SHP77 treated with DMSO at 0.1 percent for 48 hours (cell line): ENCODE results near the gene ITGAX.

Experiments
- DNase-seq: peaks from one replicate; lab custom pipeline; 2025; lab: John Stamatoyannopoulos, UW

Gene ITGAX

DNA sequence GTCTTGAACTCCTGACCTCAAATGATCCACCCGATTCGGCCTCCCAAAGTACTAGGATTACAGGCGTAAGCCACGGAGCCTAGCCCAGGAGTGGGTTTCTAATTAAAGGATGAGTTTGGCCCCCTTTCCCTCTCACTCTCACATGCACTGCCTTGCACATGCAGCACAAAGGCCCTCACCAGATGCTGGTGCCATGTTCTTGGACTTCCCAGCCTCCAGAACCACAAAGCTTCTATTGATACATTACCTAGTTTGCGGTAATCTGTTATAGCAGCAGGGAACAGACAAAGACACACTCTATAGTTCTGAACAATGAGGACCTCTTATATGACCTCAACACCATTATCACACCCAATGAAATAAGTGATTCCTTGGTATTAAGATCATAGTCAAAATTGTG, 20.3 kb downstream of the ITGAX start:
- DNase-seq, result no peak

DNA sequence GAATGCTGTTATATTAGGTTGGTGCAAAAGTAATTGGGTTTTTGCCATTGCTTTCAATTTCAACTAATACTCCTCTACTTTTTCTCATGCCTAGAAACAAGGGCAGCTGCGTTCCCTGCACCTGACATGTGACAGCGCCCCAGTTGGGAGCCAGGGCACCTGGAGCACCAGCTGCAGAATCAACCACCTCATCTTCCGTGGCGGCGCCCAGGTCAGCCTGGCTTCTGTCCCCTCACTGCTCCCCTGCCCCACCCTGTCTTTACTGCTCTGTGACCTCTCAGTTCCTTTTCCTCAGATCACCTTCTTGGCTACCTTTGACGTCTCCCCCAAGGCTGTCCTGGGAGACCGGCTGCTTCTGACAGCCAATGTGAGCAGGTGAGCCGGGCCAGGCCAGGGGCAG, 21.7 kb downstream of the ITGAX start:
- no peak for DNase-seq

DNA sequence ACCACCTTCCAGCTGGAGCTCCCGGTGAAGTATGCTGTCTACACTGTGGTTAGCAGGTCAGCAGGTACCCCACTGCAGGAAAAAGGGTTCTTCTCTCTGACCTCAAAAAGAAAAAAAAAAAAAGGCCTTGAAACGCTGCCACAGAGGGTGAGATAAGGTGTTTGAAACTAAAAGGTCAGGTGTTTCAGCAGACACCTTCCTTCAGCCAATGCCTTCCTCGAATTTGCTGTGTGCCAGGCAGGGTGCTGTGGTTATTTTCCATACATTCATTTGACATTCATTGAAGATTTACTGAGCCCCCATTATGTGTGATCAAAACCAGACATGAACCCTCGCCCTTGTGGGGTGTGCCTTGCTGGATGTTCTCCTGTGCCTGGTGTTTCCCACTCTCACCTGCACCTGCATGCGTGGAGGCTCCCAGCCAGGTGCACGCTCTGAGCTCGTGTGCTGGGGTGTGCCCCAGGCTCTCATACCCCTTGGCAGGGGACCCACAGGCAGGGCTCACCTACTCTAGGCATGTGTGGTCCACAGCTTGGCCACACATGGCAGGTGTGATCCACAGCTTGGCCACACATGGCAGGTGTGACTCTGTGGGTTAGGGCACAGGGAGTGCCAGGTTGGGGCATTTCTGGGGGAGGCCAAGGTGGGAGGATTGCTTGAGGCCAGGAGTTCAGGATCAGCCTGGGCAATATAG, 22.4 kb downstream of the ITGAX start:
- DNase-seq, result no peak

DNA sequence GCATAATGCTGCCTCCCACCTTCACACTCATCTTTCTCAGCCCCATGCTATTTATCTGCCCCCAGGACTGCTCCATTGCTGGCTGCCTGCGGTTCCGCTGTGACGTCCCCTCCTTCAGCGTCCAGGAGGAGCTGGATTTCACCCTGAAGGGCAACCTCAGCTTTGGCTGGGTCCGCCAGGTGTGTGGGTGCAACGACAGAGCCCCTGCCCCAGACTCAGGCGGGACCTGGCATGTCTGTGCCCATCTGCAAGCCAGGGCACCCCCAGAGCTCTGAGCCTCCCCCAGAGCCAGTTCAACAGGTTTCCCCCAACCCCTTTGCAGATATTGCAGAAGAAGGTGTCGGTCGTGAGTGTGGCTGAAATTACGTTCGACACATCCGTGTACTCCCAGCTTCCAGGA, 25.2 kb downstream of the ITGAX start:
- no peak for DNase-seq

DNA sequence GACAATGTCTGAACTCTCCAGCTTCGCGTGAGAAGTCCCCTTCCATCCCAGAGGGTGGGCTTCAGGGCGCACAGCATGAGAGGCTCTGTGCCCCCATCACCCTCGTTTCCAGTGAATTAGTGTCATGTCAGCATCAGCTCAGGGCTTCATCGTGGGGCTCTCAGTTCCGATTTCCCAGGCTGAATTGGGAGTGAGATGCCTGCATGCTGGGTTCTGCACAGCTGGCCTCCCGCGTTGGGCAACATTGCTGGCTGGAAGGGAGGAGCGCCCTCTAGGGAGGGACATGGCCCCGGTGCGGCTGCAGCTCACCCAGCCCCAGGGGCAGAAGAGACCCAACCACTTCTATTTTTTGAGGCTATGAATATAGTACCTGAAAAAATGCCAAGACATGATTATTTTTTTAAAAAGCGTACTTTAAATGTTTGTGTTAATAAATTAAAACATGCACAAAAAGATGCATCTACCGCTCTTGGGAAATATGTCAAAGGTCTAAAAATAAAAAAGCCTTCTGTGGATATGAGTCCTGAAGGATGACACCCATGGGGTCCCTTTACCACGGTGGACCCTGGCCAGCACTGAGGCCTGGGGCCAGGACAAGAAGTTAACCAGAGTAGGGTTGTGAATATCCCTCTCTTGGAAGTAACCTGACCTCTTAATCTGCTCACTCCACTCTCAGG, 27.6 kb downstream of the ITGAX start:
- DNase-seq, result peak; percentile 7

DNA sequence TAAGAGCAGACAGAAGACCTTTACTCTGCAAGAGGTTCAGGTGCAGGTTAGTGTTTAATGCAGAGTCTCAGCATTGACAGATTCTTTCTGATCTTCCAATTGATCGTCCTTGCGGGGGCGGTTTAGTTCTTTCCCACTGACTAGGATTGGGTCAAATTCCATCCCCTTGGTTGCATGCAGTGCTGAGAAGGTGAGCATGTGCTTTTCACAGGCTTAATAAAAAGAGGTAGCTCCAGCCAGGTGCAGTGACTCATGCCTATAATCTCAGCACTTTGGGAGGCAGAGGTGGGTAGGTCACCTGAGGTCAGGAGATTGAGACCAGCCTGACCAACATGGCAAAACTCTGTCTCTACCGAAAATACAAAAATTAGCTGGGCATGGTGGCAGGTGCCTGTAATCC, 30.7 kb downstream of the ITGAX start:
- no peak for DNase-seq

DNA sequence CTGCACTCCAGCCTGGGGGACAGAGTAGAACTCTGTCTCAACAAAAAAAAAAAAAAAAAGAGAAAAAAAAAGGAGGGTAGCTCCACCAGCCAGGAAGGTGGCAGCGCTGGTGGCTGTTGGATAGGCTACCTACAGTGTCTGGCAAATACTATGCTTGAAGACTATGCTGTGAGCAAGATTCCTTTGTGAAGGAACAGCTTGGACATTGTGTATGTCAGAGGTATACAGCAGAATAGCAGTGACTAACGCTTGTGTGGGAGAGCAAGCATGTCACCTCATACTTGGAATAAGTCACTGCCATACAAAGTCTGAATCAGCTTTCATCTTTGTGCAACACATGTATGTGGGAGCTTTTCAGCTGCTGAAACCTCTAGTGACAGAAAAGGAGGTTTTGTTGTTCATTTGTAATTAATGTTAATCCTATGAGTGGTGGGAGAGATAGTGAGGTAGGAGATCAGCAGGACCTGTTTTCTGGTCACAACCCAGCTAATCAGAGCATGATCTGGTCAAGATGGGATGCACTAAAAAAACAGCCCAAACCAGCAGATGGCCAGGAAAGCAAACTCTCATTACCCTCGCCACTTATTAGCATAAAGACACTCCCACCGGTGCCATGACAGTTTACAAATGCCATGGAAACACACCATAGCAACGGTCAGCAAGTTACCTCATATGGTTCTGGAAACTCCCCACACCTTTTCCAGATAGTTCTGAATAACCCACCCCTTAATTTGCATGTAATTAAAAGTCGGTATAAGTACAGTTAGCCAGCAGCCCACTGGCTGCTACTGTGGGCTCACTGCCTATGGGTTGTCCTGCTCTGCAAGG, 31.4 kb downstream of the ITGAX start:
- no peak for DNase-seq

DNA sequence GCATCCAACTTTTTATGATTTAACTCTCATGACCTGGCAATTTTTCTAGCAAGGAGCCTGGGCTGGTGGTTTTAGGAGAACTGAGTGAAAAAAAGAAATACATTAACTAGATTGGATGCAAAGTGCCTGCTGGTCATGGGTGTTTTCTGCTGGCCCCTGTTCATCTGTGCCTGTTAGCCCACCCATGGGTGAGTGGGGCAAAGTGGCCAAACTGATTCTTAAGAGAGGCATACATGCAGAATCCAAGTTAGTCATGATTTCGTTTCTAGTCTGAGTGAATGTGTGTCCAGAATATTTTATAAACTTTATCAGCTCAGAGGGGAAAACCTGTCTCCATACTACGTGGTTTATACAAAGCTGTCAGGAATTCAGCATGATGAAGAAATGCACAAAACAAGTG, 33.6 kb downstream of the ITGAX start:
- no peak for DNase-seq

DNA sequence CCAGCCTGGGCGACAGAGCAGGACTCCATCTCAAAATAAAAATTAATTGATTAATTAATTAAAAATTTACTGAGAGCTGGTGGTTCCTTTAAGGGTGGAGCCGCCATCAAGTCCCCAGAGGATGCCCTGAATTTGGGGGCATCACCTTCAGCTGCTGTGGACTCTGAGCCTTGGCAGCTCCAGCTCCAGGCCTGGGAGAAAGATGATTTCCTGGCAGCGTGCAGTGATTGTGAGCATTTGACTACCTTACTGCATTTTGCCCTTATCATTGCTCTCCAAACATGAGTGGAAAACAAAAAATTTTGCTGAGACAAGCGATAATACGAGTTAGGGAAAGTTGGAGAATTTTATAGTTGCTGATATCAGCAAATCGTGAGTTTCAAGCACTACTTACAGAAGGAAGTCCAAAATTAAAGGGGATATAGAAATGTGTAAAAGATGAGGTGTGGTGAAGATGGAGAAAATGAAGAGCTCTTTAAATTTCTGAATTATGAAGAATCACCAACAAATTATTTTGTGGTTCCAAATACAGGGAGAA, 35.6 kb downstream of the ITGAX start:
- DNase-seq, result no peak

DNA sequence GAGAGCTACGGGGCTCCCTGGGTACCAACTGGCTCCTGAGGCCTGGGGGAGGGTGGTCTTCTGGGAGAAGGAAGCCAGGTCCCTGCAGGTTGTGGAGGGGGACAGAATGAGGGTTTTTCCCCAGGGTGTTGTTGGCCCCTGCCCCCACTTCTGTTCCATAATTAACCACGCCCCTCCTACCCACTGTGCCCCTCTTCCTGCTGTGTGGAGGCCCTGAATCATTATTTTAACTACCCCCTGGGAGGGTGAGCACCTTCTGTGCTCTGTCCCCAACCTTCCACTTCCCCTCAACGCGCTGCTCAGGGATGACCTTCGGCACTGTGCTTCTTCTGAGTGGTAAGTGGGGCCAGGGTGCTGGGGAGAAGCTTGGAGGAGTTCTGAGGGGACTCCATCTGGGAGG, 38.1 kb downstream of the ITGAX start, which contains the start of gene ITGAD:
ITGAD (plus strand) TSS at position 280 of the 400 bp plus-strand sequence; CDS start at position 306, 26 bp downstream.
- DNase-seq, result no peak

DNA sequence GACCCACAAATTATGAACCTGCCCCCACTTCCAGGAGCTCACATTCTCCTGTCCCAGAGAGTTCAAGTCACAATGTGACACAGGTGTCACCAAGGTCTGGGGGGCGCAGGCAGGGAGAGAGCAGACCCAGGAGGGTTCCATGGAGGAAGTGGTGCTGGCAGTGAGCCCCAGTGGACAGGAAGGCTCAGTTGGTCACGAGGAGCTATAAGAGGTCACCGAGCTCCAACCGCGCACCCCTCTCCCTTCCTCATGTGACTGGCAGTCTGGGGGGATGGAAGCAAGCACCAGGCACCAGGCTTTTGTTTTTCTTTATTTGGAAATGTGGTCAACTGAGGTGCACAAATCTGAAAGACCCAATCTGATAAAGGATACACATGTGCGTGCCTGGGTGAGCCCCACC, 40.7 kb downstream of the ITGAX start:
- no peak for DNase-seq

DNA sequence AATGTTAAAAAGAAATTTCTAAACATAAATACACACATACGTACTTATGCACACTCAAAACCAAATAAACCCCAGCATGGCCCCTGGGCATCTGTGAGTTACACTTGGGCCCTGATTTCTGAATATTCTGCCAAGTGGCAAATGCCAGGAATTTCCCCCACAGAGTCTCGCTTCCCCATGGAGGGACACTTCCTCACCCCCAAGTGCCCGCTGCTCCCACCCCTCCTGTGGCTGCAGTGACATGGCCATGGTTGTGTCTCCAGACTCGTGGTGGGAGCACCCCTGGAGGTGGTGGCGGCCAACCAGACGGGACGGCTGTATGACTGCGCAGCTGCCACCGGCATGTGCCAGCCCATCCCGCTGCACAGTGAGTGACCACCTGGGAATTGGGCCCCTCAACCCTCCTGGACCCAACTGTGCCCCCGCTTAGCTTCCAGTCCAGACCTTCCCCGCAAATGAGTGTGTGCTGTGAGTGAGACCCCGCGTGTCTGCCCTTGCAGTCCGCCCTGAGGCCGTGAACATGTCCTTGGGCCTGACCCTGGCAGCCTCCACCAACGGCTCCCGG, 42.2 kb downstream of the ITGAX start:
- DNase-seq, result no peak

DNA sequence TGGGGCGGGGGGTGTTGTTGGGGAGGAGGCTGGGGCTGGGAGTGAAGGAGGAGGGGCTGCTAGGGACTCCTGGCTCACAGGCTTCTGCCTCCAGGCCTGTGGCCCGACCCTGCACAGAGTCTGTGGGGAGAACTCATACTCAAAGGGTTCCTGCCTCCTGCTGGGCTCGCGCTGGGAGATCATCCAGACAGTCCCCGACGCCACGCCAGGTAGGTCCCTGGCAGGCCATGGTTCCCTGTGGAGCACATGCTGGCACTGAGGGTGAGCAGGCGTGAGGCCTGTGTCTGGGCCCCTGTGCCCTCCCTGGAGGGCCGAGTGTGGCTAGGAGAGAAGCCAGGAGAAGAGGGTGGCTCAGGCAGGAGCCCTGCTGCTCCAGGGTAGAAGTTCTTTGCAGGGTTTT, 42.7 kb downstream of the ITGAX start:
- no peak for DNase-seq

DNA sequence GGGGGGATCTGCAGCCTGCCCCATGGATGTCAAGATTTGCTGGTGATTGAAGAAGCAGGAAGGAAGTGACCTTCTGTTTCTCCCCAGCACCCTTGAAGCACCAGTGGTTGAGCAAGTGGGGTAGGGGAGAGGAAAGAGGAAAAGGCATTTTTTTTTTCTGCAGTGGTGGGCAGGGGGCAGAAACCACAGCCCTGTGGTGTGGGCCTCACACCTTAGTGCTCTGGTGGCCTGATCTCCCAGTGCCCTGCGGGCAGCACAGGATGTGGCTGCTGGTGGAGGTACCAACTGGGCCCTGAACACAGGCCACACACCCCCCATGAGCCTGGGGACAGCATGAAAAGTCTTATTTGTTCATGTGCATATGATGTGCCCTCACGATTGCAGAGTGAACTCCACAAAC, 45.2 kb downstream of the ITGAX start:
- DNase-seq, result no peak

DNA sequence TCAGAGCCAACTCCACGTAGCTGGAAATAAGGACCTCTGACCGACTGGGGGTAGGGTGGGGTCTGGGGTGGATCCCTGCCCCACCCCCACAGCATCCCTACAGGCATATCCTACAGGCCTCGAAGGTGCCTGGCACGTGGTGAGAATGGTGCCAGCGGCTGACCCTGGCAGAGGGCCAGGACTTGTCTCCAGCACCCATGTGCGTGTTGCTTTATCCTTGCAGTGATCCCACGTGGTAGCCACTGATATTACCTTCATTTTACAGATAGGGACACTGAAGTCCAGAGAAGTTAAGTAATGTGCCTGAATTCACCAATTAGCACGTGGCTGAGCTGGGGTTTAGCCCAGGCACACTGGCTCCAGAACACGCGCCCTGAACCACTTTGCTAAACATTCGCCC, 46.5 kb downstream of the ITGAX start:
- DNase-seq, result no peak

DNA sequence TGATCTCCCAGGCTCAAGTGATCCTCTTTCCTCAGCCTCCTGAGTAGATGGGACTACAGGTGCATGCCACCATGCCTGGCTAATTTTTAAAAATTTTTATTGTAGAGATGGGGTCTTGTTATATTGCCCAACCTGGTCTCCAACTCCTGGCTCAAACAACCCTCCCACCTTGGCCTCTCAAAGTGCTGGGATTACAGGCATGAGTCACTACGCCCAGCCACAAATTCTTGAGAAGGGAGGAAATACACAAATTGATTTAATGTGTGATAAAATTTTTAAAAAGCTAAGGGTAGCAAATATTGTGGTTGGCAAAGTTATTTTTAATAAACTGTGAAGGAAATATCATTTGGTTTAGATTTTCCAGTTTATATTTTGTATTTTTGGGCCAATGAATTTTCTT, 47.7 kb downstream of the ITGAX start:
- no peak for DNase-seq

DNA sequence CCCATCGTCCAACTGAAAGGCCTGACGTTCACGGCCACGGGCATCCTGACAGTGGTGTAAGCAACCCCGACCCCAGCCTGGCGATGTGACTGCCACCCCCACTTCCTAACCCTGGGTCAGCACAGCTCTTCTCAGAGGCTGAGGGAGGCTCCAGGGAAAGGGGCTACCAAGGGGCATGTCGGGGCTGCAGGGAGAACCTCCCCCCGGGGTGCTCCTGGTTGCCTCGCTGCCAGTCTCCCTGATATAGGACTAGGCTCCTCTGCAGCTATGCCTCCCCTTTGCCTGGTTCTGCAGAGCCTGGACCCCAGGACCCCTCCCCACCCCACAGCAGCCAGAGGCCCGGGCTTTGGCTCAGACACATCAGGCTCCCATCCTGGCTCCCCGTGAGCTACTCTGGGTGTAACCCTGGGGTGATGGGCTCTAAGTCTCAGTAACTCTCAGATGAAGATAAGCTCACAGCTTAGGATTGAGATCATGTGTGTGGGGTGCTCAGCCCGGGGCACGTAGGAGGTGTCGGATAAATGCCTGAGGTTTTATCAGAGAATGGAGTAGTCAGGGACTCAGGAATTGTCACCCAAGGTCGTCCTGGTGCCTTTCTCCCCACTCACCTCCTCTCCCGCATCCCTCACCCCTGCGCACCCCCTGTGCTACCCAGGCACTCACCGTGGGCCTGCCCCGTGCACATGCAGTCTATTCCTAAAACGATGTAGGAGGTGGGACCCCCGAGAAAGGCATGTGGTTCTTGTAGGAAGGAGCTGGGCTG, 48.8 kb downstream of the ITGAX start:
- DNase-seq, result no peak

DNA sequence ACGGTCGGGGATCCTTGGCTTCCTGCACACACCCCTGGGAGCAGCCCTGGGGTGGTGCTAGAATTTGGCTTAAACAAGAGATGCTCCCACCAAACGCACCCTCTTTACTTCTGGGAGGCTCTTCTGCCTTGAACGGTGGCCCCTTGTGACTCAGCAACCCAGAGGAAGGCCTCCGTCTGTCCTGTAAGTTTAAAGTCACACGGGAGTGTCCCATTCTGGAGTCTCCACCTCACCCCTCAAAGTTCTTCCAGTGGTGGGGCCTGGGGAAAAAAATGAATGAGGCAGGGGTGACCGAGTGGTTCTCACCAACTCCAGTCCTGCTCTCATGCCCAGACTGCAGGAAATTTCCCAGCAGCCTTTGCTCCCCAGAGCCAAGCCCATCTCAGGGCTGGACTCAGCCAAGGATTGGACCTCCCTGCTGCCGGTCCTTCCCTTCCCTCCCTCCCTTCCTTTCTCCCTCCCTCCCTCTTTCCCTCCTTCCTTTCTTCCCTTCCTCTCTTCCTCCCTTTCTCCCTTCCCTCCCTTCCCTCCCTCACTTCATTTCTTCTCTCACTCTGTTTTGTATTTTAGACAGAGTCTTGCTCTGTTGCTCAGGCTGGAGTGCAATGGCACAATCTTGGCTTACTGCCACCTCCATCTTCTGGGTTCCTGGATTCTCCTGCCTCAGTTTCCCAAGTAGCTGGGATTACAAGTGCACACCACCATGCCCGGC, 49.5 kb downstream of the ITGAX start:
- peak; percentile 37 for DNase-seq

DNA sequence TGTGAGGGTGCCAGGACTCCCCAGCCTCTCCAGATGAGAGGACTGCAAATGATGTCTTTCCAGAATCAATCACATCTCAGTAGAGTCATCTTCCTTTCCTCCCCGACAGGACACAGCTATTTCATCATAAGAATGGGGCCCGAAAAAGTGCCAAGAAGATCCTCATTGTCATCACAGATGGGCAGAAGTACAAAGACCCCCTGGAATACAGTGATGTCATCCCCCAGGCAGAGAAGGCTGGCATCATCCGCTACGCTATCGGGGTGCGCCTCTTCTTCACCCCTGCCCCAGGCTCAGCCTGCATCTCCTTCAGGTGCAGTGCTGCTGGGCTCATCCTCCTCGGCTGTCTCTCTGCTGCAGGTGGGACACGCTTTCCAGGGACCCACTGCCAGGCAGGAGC, 52.4 kb downstream of the ITGAX start:
- DNase-seq, result no peak

DNA sequence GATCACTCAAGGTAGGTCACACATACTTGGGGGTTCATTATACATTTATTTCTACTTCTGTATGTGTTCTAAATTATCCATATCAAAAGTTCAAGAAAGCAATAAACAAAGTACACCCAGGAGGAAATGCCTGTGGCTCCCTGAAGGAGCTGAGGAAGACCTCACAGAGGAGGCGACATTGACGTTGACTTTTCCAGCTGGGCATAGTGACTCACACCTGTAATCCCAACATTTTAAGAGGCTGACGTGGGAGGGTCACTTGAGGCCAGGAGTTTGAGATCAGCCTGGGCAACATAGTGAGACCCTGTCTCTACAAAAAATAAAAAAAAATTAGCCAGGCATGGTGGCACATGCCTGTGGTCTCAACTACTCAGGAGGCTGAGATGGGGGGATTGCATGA, 54.5 kb downstream of the ITGAX start:
- no peak for DNase-seq

DNA sequence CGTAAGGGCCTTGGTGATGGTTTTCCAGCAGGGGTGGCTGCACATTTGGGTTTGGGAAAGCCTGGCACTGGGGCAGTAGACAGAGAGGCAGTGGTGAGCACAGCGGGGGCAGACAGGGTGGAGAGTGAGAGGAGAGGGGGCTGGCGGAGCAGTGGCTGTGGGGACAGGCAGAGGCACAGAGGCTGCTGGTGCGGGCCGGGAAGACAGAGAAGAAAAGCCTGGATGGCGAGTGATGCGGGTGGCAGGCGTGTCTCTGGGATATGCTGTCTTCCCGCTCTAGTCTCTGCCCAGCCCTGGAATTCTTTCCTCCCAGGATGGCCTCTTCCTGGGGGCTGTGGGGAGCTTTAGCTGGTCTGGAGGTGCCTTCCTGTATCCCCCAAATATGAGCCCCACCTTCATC, 55.1 kb downstream of the ITGAX start:
- no peak for DNase-seq
